ENCODE results near the gene ZNF154. TPM values are rescaled to one million over a fixed set of nuclear protein-coding genes. Genes with fewer than 3 reads are reported as not detected.
A peak's percentile ranks its signal among the peaks of the same experiment; 100 is the strongest.

The ZNF154 gene
- total RNA-seq, 2 experiments from 2014 or later: 4.0 to 5.6 TPM

GRCh38 chr19:57709616-57710015, 612 bp upstream of the ZNF154 start:
- Mint-ChIP-seq H3K36me3 (peaks cover 48% of the 10 kb centered on the region), H3K27ac (peak overlapping the region; percentile 85), H3K9me3 (ENCODE audit: low read depth) (peaks cover 23% of the 10 kb centered on the region), H3K4me3 (peak overlapping the region; percentile 79), H3K4me1 (peaks cover 26% of the 10 kb centered on the region), H3K27me3 (peaks cover 3% of the 10 kb centered on the region)
- no peak for ATAC-seq
- CTCF ChIA-PET: interaction anchor here (2.2 kb wide), 1 partner anchor 27 kb away, joined by 14 read pairs; the partner anchor contains the start of gene ZNF551
- peak; percentile 26 for DNase-seq

- ATAC-seq (no peak), DNase-seq (no peak)
- CTCF ChIA-PET: no interaction called here
- Mint-ChIP-seq H3K4me1 (peaks cover 26% of the 10 kb centered on the region), H3K9me3 (ENCODE audit: low read depth) (peaks cover 35% of the 10 kb centered on the region), H3K27ac (peak overlapping the region; percentile 14), H3K27me3 (peaks cover 3% of the 10 kb centered on the region), H3K4me3 (no peak overlapping the region), H3K36me3 (peaks cover 67% of the 10 kb centered on the region)
Observed at GRCh38 chr19:57706346-57706745, 2.7 kb downstream of the ZNF154 start.

GRCh38 chr19:57701625-57702024, 7.4 kb downstream of the ZNF154 start:
- no peaks in the 10 kb centered on the region for H3K27me3 Mint-ChIP-seq
- no peak overlapping the region for H3K4me3 Mint-ChIP-seq
- H3K27ac Mint-ChIP-seq: no peak overlapping the region
- H3K36me3 Mint-ChIP-seq: peaks cover 82% of the 10 kb centered on the region
- no peak for DNase-seq
- ATAC-seq: no peak
- H3K9me3 Mint-ChIP-seq (ENCODE audit: low read depth): peaks cover 44% of the 10 kb centered on the region
- peaks cover 4% of the 10 kb centered on the region for H3K4me1 Mint-ChIP-seq
- CTCF ChIA-PET: no interaction called here

GRCh38 chr19:57689750-57690149, 19.3 kb downstream of the ZNF154 start:
- Mint-ChIP-seq H3K9me3 (ENCODE audit: low read depth) (peaks cover 47% of the 10 kb centered on the region), H3K27me3 (no peaks in the 10 kb centered on the region), H3K27ac (no peak overlapping the region), H3K36me3 (peaks cover 86% of the 10 kb centered on the region), H3K4me3 (no peak overlapping the region), H3K4me1 (peaks cover 1% of the 10 kb centered on the region)
- ATAC-seq: no peak
- no peak for DNase-seq
- CTCF ChIA-PET: no interaction called here

GRCh38 chr19:57688011-57688763, 20.8 kb downstream of the ZNF154 start:
- no peak for ATAC-seq
- Mint-ChIP-seq H3K4me1 (peaks cover 14% of the 10 kb centered on the region), H3K27me3 (no peaks in the 10 kb centered on the region), H3K27ac (no peak overlapping the region), H3K9me3 (ENCODE audit: low read depth) (peaks cover 54% of the 10 kb centered on the region), H3K36me3 (peaks cover 88% of the 10 kb centered on the region), H3K4me3 (no peak overlapping the region)
- CTCF ChIA-PET: no interaction called here
- no peak for DNase-seq

- Mint-ChIP-seq H3K36me3 (peaks cover 90% of the 10 kb centered on the region), H3K4me3 (no peak overlapping the region), H3K4me1 (peaks cover 21% of the 10 kb centered on the region), H3K27me3 (no peaks in the 10 kb centered on the region), H3K9me3 (ENCODE audit: low read depth) (peaks cover 54% of the 10 kb centered on the region), H3K27ac (no peak overlapping the region)
- CTCF ChIA-PET: no interaction called here
- ATAC-seq: no peak
- DNase-seq: no peak
Observed at GRCh38 chr19:57687363-57688010, 21.5 kb downstream of the ZNF154 start.

- DNase-seq (no peak), ATAC-seq (no peak)
- Mint-ChIP-seq H3K27me3 (no peaks in the 10 kb centered on the region), H3K27ac (no peak overlapping the region), H3K9me3 (ENCODE audit: low read depth) (peaks cover 54% of the 10 kb centered on the region), H3K36me3 (peaks cover 92% of the 10 kb centered on the region), H3K4me1 (peaks cover 25% of the 10 kb centered on the region), H3K4me3 (no peak overlapping the region)
- CTCF ChIA-PET: no interaction called here
Observed at GRCh38 chr19:57686727-57687126, 22.3 kb downstream of the ZNF154 start.

- ATAC-seq: no peak
- H3K4me1 Mint-ChIP-seq: peaks cover 30% of the 10 kb centered on the region
- no peaks in the 10 kb centered on the region for H3K27me3 Mint-ChIP-seq
- DNase-seq: no peak
- CTCF ChIA-PET: interaction anchor here (0.7 to 2.0 kb wide), 16 partner anchors 8 to 838 kb away, joined by 3 to 14 read pairs (median 4); partner anchors contain the start of genes ZNF154, ZNF544 and ZNF552
- peaks cover 48% of the 10 kb centered on the region for H3K9me3 Mint-ChIP-seq (ENCODE audit: low read depth)
- H3K36me3 Mint-ChIP-seq: peaks cover 61% of the 10 kb centered on the region
- peak overlapping the region; percentile 95 for H3K4me3 Mint-ChIP-seq
- peak overlapping the region; percentile 90 for H3K27ac Mint-ChIP-seq
Observed at GRCh38 chr19:57682226-57682766, 26.7 kb downstream of the ZNF154 start.

- H3K27me3 Mint-ChIP-seq: peaks cover 2% of the 10 kb centered on the region
- H3K27ac Mint-ChIP-seq: no peak overlapping the region
- ATAC-seq: no peak
- no peak for DNase-seq
- H3K36me3 Mint-ChIP-seq: peaks cover 6% of the 10 kb centered on the region
- H3K4me1 Mint-ChIP-seq: no peaks in the 10 kb centered on the region
- H3K4me3 Mint-ChIP-seq: no peak overlapping the region
- CTCF ChIA-PET: no interaction called here
- peaks cover 16% of the 10 kb centered on the region for H3K9me3 Mint-ChIP-seq (ENCODE audit: low read depth)
Observed at GRCh38 chr19:57675881-57676280, 33.1 kb downstream of the ZNF154 start.

- Mint-ChIP-seq H3K9me3 (ENCODE audit: low read depth) (peaks cover 7% of the 10 kb centered on the region), H3K4me1 (no peaks in the 10 kb centered on the region), H3K27me3 (peaks cover 2% of the 10 kb centered on the region), H3K4me3 (no peak overlapping the region), H3K27ac (no peak overlapping the region), H3K36me3 (peaks cover 1% of the 10 kb centered on the region)
- no peak for ATAC-seq
- CTCF ChIA-PET: interaction anchor here (1.6 kb wide), 1 partner anchor 9 kb away, joined by 6 read pairs; the partner anchor contains the start of gene ZNF551
- DNase-seq: no peak
Observed at GRCh38 chr19:57672466-57672865, 36.5 kb downstream of the ZNF154 start.

- Mint-ChIP-seq H3K27me3 (peaks cover under 1% of the 10 kb centered on the region), H3K27ac (no peak overlapping the region), H3K4me1 (no peaks in the 10 kb centered on the region), H3K9me3 (ENCODE audit: low read depth) (peaks cover 2% of the 10 kb centered on the region), H3K36me3 (peaks cover 1% of the 10 kb centered on the region), H3K4me3 (no peak overlapping the region)
- no peak for DNase-seq
- CTCF ChIA-PET: interaction anchor here (1.1 kb wide), 1 partner anchor 10 kb away, joined by 6 read pairs; the partner anchor contains the start of gene ZNF551
- ATAC-seq: no peak
Observed at GRCh38 chr19:57671124-57671895, 37.7 kb downstream of the ZNF154 start.

GRCh38 chr19:57668635-57669034, 40.4 kb downstream of the ZNF154 start, which contains the start of gene ZSCAN4:
Gene ZSCAN4 (plus strand): TSS chr19:57668935. CDS start chr19:57676146, 7,211 bp downstream.
- H3K4me3 Mint-ChIP-seq: no peak within 1 kb of the TSS
- peaks cover 2% of the 10 kb centered on the region for H3K4me1 Mint-ChIP-seq
- peaks cover 2% of the 10 kb centered on the region for H3K9me3 Mint-ChIP-seq (ENCODE audit: low read depth)
- no peak for DNase-seq
- peaks cover 13% of the 10 kb centered on the region for H3K27me3 Mint-ChIP-seq
- no peak within 1 kb of the TSS for H3K27ac Mint-ChIP-seq
- CTCF ChIA-PET: no interaction called here
- ATAC-seq: no peak
- H3K36me3 Mint-ChIP-seq: peaks cover 3% of the 10 kb centered on the region

- DNase-seq (no peak), ATAC-seq (no peak)
- Mint-ChIP-seq H3K9me3 (ENCODE audit: low read depth) (peaks cover 2% of the 10 kb centered on the region), H3K27me3 (peaks cover 13% of the 10 kb centered on the region), H3K4me1 (peaks cover 2% of the 10 kb centered on the region), H3K27ac (no peak overlapping the region), H3K36me3 (peaks cover 3% of the 10 kb centered on the region), H3K4me3 (no peak overlapping the region)
- CTCF ChIA-PET: no interaction called here
Observed at GRCh38 chr19:57667228-57667627, 41.8 kb downstream of the ZNF154 start.

Data from activated CD8-positive, alpha-beta memory T cell treated with anti-CD3 and anti-CD28 coated beads, Interleukin-2, amount 10 ng/mL, durations not matched to agents 7 days and 5 days (primary cell).